H1 (cell line): ENCODE results near the gene ZFP1.
"Not testable (repeated sequence)": the region's sequence is repeated elsewhere in the genome, so short reads cannot be mapped to it uniquely, and the experiment has no call there.

Experiments
- CEBPB ChIP-seq: IDR thresholded peaks from 2 replicates; pipeline ENCODE4 v1.6.1; 2012; ENCODE audit warnings: low read depth, low read length
- CHD1 ChIP-seq: IDR thresholded peaks from 2 replicates; pipeline ENCODE4 v1.6.1; 2012; ENCODE audit warnings: low read depth, low read length, improper control_type of control experiment
- CTCF ChIP-seq, 3 experiments: IDR thresholded peaks; 1 replicate in 2 of 3; 2 replicates in 1 of 3; pipeline versions ENCODE4 v1.5.1 to v1.6.1; 2011; ENCODE audit warnings: low read length in 3 of 3, mild to moderate bottlenecking in 3 of 3, inconsistent platforms in 2 of 3, low read depth in 1 of 3, moderate library complexity in 1 of 3; ENCODE audit not compliant: insufficient read depth in 1 of 3; ENCODE audit errors: control extremely low read depth in 1 of 3
- HDAC6 ChIP-seq: IDR thresholded peaks from one replicate; pipeline ENCODE4 v1.7.1; 2012; ENCODE audit warnings: low read depth, mild to moderate bottlenecking, inconsistent platforms, low read length, moderate library complexity
- NRF1 ChIP-seq: IDR thresholded peaks from 2 replicates; pipeline ENCODE4 v1.6.1; 2011; ENCODE audit warnings: mild to moderate bottlenecking, low read depth, low read length, improper control_type of control experiment
- POLR2A ChIP-seq, 2 experiments: IDR thresholded peaks; 1 replicate in 1 of 2; 2 replicates in 1 of 2; pipeline ENCODE4 v1.6.1; 2011; ENCODE audit warnings: low read depth in 2 of 2, low read length in 2 of 2, mild to moderate bottlenecking in 2 of 2; ENCODE audit errors: control extremely low read depth in 1 of 2
- RXRA ChIP-seq: IDR thresholded peaks from 2 replicates; pipeline ENCODE4 v1.6.1; 2011; ENCODE audit warnings: low read depth, mild to moderate bottlenecking, low read length, moderate library complexity; ENCODE audit not compliant: insufficient read depth
- TAF1 ChIP-seq: IDR thresholded peaks from 2 replicates; pipeline ENCODE4 v1.6.1; 2011; ENCODE audit warnings: mild to moderate bottlenecking, low read depth, low read length
- USF2 ChIP-seq: IDR thresholded peaks from 2 replicates; pipeline ENCODE4 v1.6.1; 2011; ENCODE audit warnings: low read length, improper control_type of control experiment

- not testable (repeated sequence) for TF ChIP-seq CHD1; CTCF (IDR thresholded peaks at IDR 0.05; ENCODE audit: control extremely low read depth in 1 of 3, insufficient read depth in 1 of 3, low read depth in 1 of 3, low read length in 3 of 3); POLR2A (IDR thresholded peaks at IDR 0.05; ENCODE audit: control extremely low read depth in 1 of 2, low read depth in 2 of 2, low read length in 2 of 2); USF2; HDAC6; RXRA; TAF1; NRF1; CEBPB
Observed at GRCh38 chr16:75211286-75211685, 63.0 kb downstream of the ZFP1 start.
